ENCODE data around the gene XRRA1.

Gene XRRA1

DNA sequence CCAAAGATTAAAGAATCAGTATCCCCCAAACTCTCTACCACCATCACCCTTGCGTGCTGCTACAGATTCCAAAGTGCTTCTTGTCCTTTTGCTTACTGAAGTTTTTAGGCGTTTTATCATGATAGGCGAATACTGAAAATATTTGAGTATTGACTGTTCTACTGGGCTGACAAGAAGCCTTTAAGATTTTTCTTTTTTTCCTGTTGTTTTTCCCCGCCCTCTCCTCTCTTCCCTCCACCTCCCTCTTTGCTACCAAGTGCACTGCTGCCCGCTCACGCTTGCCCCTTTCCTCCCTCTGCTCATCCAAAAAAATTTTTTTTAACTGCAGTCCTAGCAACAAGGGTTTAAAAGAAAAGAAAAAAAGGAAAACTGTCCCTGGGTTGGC is 854 bp upstream of the XRRA1 start:
- DNase-seq, result no peak

DNA sequence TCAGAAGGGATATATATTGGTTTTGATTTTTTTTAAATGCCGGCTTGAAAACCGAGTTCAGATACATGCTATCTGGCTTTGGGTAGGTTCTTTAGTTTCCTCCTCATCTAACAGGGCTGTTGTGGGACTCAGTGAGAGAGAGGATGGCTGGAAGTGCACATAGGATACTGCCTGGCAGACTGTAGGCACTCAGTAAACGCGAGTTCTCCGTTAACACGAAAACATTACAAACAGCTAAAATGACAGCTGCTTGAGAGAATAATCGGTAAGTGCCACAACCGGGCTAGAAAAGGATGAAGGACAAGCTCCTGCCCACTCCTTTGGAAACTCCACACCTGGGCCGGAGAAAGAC is 369 bp downstream of the XRRA1 start:
- no peak for DNase-seq

DNA sequence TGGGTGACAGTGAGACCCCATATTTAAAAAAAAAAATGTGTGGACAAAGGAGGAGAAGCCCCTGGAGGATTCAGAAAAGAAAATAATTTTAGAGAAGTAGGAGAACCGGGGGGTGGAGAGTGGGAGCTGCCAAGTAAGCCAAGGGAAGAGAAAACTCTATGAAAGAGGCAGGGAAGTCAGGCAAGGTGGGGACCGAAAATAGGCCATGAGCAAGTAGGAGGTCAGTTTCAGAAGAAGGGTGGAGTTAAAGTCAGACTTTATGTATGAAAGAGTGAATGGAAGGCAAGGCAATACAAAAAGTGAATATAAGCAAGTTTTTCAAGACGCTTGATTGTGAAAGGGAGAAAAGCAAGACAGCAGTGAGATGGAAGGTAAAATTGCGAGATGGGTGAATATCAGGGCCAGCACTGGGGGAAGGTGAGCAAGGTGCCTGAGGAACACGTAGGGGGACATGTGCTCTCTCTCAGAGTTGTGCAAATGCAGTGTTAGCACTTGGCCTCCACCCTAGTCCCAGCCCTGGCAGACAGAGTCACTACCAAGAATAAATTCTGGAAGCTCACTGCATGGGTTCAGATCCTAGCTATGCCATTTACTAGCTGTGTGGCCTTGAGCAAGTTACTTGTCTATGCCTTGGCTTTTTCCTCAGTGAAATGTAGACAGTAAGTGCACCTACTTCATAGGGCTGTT is 6.7 kb downstream of the XRRA1 start:
- DNase-seq, result no peak

DNA sequence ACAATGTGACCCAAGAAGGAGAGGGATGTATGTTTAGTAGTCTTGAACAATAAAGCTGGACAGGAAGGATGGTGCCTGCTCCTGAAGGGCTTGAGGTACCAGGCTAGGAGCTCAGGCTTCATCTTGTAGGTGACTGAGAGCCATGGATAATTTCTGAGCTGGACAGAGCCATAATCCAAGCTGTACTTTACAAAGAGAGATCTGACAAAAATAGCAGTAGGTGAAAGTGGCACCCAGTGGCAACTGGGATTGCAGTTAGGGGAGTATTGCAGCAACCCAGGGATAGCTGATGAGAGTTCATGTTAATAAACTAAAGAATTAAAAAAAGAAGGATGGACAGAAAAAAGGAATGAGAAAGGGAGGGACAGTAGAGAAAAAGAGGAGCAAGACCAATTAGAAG is 7.4 kb downstream of the XRRA1 start:
- DNase-seq, result no peak

DNA sequence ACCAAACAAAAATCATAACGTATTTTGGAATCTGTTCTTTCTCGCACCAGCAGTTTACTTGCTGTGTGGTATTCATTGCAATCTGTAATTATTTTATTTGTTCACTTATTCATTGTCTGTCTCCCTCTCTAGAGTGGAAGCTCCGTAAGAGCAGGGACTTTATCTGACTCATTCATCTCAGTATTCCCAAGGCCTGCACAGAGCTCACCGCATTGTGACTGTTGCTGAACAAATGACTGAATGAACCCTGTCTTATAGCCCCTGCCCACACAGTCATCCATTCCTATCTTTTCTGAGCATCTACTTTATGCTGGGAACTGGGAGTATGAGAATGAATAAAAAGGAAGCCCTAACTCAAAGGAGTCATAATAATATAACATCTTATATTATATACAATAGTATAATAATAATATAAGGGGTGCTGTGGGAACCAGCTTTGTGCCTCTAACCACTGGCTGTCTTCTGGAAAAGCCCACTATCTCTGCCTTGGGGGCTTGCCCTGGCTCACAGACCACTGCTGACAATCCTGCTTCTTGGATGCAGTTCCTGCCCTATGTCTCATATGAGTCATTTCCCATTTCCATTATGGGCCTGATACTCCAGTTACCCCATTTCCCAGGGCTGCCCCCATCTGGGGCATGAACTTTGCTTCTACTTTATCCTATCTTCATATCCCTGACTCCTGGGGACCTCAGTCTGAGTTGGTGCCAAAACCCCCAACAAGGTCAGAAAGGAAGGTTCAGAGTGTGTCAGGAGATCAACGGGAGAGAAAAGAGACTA is 11.0 kb downstream of the XRRA1 start:
- no peak for DNase-seq

DNA sequence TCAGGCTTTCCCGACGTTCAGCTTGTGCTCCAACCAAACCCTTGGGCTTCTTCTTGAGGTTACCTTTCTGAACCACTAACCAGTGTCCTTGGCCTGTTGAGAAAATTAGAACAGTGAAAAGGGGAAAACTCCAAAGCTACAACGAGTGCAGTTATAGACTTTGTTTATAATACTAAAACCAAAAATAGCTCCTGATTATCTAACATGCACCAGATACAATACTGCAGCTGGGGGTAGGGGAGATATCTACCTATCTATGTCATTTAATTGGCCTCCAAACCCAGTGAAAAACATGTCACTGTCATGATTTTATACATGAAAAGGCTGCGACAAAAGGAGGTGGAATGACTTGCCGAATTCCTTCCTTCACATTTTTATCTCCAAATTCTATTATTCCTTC is 11.9 kb downstream of the XRRA1 start:
- no peak for DNase-seq

DNA sequence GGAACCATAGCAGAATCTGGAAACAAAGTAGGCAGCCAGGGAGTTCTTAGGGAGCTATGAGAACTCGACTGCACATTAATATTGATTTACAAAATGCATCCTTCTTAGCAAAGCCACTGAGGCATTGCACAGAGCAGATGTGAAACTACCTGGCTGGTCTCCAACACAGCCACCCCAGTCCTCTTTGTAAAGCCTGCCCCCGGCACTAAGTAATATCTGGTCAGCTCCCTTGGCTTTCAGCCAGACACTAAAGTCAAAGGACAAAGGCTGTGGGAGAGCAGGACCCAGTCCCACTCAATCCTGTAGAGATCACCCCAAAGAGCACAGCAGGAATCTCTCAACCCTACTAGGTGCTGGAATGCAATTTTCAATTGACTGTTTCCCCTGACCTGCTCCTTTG is 12.8 kb downstream of the XRRA1 start:
- DNase-seq, result no peak

DNA sequence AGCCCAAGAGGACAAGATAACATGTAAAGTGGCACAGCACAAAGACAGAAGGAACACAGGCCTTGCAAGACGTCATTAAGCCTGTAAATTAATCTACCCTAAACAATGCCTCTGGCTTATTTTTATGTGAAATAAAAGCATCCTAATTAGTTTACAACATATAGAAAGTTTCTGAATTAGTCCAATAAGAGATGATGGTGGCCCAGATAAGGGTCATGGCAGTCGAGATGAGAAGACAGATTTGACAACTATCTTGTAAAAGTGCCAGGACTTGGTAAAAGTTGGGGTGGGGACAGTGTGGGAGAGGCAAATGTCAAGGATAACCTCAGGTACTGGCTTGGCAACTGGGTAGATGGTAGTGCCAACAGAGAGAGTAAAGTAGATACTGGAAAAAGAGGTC is 13.6 kb downstream of the XRRA1 start:
- no peak for DNase-seq

DNA sequence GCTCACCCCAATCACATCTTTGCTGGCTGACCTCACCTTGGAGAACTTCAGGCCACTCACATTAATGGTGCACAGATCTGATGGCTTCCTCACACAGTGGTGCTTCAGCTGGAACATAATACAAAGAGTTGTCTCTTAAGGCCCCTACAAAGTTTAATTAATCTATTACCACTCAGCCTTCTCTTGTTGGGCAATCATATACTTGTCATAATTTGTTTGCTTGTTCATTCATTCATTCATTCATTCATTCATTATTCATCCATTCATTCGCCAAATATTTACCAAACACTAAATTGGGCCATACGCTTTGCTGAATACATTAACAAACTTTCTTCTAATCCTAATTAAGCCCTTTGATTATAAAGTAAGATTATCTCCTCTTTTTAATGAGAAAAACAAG is 15.1 kb downstream of the XRRA1 start:
- no peak for DNase-seq

DNA sequence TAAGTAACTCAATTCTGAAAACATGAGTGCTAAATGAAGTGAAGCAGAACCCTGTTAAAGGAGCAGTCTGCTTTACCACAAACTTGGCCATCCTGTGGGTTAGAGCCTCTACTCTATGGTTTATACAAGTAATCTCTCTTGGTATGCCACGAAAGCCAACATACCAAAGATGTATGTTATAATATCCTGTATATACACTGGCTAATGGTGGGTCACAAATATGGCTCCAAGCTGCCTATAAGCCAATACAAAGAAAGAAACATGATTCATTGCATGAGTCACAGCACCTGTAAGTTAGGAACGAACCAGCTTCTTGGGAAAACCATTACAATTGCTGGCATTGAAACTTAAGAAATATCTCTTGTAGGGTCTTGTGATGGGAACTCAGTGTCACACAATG is 16.1 kb downstream of the XRRA1 start:
- DNase-seq, result no peak

DNA sequence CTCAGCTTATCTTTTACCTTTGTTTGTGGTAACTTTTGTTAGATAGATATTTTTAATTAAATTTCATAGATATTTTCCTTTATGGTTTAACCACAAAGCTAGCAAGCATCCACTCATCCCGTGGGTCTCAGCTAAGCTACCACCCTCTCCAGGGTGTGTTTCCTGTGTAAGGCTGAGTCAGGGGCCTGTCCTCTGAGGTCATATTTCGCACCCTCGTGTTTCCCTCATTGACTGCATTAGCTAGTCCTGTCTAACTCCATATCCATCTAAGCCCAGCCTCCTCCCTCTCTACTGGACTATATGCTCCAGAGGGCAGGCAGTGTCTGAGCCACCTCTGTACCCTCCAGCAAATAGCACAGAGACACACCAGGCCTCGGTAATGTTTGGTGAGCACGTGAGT is 16.7 kb downstream of the XRRA1 start:
- DNase-seq, result no peak

DNA sequence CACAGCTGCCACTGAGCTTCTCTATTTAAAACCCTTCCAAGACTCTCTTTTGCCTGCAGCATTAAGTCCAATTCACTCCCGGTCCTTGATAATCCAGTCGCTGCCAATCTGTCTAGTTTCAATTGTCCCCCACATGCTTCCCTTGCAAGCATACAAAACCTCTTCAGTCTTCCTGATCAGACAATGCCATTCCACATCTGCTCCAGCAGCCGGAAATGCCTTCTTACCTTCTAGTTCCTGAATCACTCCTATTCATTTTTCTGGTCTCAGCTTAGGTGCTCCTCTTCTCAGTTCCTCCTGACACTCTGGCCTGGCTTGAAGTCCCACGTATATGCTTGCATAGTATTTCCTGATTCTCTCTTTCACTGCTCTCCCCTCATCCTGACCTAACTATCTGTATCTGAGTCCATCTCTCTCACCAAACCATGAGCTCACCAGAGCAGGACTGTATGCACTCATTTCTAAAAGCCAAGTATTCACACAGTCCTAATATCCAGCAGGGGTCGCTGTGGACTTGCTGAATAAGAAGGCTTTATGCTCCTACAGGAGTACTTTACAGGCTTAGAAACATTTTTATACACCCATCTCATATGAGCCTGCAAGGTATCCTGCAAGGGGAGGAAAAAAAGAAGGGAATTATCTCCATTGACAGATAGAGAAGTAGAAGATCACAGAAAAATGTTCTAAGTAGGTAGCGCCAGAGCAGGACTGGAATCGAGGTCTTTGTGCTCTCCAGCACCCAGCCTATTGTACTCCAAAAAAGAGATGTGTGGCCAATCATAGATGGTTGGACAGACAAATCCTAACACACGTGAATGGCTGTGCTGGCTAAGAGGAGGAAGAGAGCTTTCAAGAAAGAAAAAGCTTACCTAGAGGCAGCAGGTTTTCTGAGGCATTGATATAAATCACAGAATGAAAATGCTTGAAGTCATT is 19.2 kb downstream of the XRRA1 start:
- DNase-seq, result peak; percentile 31 to 57

DNA sequence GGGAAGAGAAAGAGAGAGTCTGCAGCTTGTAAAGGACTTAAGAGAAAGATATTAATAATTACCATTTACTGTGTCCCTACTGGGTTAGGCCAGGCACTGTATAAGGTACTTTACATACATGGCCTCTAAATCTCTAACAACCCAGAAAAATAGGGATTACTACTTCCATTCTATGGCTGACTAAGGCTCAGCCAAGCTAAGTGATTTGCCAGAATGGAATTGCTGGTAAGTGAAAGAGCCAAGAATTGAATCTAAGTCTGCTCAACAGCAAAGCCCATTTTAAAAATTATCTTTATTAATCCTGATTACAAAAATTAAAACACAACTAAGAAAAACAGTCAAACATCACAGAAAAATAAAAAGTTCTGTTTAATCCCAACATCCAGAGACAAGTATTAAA is 21.4 kb downstream of the XRRA1 start:
- no peak for DNase-seq

DNA sequence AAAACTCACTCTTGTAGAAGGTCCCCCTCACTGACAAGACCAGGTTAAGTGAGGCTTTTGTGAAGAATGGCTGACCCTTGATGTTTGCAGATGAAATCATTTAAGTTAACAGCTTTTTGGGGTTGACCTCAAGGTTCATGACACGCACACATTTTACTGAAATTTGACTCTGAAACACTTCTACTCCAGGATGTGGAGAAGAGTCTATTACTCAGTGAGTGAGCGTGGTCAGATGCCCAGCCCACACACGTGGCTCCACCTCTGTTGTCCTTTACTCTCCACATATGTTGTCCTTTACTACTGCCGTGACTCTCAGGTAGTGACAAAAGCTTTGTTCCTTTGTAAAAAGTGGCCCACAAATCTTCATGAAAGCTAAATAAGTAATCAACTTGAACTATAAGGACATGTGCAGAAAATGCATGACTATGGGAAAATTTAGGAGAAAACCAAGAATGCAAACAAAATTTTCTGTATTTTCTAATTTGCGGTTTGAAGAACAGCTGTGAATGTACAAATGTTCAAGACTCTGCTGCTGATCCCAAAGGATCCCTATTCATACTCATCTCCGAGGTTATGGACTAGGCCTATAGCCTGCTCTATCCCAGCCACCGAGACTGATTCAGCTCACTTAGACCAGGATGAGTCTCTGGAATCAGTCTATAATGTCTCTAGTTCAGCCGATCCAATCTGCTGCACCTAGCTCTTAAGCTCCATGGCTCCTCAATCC is 22.4 kb downstream of the XRRA1 start:
- no peak for DNase-seq

DNA sequence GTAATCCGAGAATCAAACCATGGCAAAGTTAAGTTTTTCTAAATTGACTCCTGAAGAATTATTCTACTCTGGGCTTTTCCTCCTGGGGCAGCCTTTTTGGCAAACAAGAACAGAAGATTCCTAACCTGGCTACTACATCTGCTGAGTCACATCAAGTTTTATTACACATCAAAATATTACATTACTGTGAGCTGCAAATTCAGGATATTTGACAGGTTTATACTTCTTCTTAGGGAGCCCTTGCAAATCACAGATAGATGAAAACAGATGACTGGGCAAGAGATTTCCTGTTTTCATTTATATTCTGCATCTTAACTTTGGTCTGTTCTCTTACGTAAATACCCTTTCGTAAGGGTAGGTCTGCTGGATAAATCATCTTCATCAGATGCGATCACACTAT is 23.6 kb downstream of the XRRA1 start:
- DNase-seq, result no peak

DNA sequence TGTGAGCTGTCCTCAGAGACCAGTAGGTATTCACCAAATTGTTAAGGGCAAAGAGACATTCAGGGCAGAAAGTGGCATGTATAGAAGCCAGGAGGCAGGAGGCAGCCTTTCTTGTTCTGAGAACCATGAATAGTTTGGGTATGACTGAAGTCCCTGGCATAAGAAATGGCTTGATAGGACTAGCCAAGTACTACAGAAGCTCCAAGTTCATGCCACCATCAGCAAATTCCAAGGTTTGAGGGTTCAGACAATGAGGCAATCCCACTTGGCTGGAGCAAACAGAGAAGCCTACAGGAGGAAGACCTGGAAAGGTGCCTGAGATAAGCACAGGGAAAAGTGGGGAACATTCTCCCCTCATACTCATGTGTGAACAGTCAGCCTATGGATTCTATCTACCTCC is 25.8 kb downstream of the XRRA1 start:
- no peak for DNase-seq

DNA sequence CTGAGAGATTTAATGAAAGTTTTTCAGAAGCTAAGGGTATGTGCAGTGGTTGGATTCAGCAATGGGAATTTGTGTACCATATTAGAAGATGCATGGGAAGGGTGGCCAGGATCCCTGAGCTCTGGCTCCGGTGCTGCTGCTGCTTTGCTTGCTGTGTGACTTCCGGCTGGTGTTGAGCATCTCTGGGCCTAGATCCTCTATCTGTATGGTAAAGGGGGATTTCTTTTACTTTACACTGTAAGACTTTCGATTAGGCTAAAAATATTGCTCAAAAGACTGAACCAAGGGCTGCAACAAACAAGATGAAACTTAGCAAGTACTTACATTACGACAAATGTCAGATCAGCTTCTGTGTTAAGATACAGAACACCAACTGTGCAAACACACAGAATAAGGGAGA is 39.1 kb downstream of the XRRA1 start:
- no peak for DNase-seq

DNA sequence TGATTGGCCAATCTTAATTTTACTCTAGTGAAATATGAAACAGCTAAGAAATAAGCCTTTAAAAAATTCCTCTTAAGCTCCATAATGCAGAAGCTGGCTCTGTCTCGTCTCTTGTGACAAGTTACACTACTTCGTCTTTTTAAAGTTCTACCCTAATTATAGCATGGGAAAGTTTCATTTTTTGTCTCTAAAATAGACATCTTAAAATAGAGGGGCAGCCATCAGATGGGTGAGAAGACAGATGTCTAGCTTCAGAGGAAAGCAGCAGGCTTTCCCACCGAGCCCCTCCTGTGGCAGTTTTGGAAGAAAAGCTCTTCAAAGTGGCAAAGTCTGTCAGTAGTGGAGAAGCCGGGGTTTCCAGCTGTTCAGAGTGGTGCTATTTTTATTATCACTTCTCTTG is 39.5 kb downstream of the XRRA1 start:
- no peak for DNase-seq

DNA sequence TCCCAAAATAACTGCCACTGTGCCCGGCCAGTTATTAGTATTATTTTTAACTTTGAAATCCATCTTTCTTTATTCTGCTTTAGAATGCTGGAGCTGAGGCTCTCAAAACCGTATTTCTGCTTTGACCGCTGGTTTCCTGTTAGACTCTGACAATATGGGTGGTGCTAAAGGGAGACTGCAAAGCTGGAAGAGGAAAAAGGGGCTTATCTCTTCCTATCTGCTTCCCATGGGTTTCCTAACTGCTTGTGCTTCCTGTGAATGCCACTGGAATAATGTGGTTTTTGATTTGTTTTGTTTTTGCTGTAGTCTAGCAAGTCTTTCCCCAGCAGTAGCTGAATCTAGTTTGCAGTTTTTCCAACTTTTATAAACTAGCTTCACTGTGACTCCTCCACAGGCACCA is 43.6 kb downstream of the XRRA1 start:
- no peak for DNase-seq

DNA sequence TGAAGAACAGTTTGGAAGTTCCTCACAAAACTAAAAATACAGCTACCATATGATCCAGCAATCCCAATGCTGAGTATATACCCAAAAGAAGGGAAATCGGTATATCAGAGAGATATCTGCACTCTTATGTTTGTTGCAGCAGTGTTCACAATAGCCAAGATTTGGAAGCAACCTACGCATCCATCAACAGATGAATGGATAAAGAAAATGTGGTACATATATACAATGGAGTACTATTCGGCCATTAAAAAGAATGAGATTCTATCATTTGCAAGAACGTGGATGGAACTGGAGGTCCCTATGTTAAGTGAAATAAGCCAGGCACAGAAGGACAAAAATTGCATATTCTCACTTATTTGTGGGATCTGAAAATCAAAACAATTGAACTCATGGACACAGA is 46.5 kb downstream of the XRRA1 start:
- no peak for DNase-seq

DNA sequence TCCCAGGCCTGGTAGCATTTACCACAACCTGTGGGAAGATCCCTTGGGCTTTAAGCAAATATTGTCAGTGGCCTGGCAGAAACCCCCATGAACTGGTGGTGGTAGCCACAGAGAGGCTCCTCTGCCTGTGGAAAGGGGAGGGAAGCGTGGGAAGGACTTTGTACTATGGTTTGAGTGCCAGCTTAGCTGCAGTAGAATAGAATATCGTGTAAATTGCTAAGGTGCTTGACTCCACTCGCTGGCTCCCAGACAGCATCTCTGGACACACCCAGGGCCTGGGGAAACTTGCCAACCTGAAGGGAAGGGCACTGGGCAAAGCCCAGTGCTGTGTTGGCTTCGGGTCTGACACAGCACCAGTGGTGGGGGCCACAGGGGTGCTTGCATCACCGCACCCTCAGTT is 52.6 kb downstream of the XRRA1 start:
- DNase-seq, result no peak

DNA sequence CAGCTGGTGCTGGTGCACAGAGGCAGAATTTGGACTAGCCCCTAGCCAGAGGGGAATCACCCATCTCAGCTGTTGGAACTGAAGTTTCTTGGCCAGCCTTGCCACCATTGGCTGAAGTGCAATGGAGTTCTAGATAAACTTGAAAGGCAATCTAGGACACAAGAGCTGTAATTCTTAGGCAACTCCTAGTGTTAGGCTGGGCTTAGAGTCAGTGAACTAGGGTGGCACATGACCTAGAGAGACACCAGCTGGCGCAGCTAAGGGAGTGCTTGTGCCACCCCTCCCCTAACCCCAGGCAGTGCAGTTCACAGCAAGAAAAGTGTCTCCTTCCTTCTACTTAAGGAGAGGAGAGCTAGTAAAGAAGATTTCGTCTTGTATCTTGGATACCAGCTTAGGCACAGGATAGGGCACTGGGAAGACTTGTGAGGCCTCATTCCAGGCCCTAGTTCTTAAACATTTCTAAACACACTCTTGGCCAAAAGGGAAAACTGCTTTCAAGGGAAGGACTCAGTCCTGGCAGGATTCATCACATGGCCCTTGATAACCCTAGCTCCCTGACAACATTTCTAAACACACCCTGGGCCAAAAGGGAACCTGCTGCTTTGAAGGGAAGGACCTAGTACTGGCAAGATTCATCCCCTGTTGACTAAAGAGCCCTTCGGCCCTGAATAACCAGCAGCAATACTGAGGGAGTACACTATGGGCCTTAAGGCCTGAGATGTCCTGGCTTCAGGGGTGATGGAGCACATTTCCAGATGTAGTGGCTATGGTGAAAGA is 53.4 kb downstream of the XRRA1 start:
- DNase-seq, result no peak

All from stimulated activated CD4-positive, alpha-beta T cell treated with anti-CD3 and anti-CD28 coated beads, Interleukin-4, amount 100 ng/mL, for 4 hours (primary cell).